H1 (cell line): ENCODE results near the gene DAAM1. TPM values are rescaled to one million over a fixed set of nuclear protein-coding genes. Genes with fewer than 3 reads are reported as not detected.

Experiments used
- CTCF ChIA-PET: fragments of 300-600 bp; sonication (Branson Sonifier 250); formaldehyde crosslinking; loops from one replicate; lab custom pipeline; 2021; ENCODE audit not compliant: partially characterized antibody; lab: Charles Lee
- POLR2A ChIA-PET: fragments of 300-600 bp; sonication (Branson Sonifier 250); formaldehyde crosslinking; loops from one replicate; lab custom pipeline; 2021; ENCODE audit warnings: inconsistent platforms; ENCODE audit not compliant: partially characterized antibody; lab: Charles Lee
- DNase-seq, 2 experiments: peaks; one replicate each; pipeline versions ENCODE4 v3.0.0 to v3.0.0-alpha.2; 2010 to 2022; ENCODE audit warnings: low spot score in 2 of 2, low read depth in 1 of 2, mixed read lengths in 1 of 2
- FAIRE-seq: peaks from 2 replicates; lab custom pipeline; 2011; peaks lifted over from hg19 to GRCh38; lab: Jason Lieb, UNC
- H2AFZ ChIP-seq: 2 replicates; pipeline ENCODE4 v1.8.1; 2012; ENCODE audit warnings: low read length, inconsistent platforms
- H2AK5ac ChIP-seq: 2 replicates; pipeline ENCODE4 v1.6.1; 2013; ENCODE audit warnings: low read depth, low read length
- H2BK120ac ChIP-seq: replicated peaks from 2 replicates; pipeline ENCODE3; 2013; ENCODE audit warnings: low read depth, low read length, inconsistent platforms
- H2BK12ac ChIP-seq: 2 replicates; pipeline ENCODE4 v1.6.1; 2013; ENCODE audit warnings: low read depth, low read length
- H2BK15ac ChIP-seq: 2 replicates; pipeline ENCODE4 v1.6.1; 2013; ENCODE audit warnings: low read length
- H2BK20ac ChIP-seq: 2 replicates; pipeline ENCODE4 v1.6.1; 2013; ENCODE audit warnings: low read length
- H2BK5ac ChIP-seq: 2 replicates; pipeline ENCODE4 v1.6.1; 2013; ENCODE audit warnings: low read depth, low read length
- H3K14ac ChIP-seq: 2 replicates; pipeline ENCODE4 v1.6.1; 2013; ENCODE audit warnings: inconsistent platforms; ENCODE audit not compliant: insufficient read length
- H3K18ac ChIP-seq: 2 replicates; pipeline ENCODE4 v1.6.1; 2013; ENCODE audit warnings: low read length; ENCODE audit errors: extremely low read depth
- H3K23ac ChIP-seq: 2 replicates; pipeline ENCODE4 v1.6.1; 2013; ENCODE audit warnings: inconsistent platforms; ENCODE audit not compliant: insufficient read length
- H3K23me2 ChIP-seq: 2 replicates; pipeline ENCODE4 v1.6.1; 2013; ENCODE audit warnings: low read depth, low read length
- H3K27ac ChIP-seq: 2 replicates; pipeline ENCODE4 v1.6.1; 2011; ENCODE audit warnings: low read depth, low read length, inconsistent platforms
- H3K27me3 ChIP-seq, 4 experiments: replicated peaks in 1 of 4; 1 replicate in 1 of 4; 2 replicates in 3 of 4; pipeline versions ENCODE4 v1.6.1 to v1.8.1; 2011 to 2013; ENCODE audit warnings: low read length in 3 of 4, mild to moderate bottlenecking in 3 of 4, inconsistent platforms in 2 of 4, mixed read lengths in 2 of 4, moderate library complexity in 1 of 4; ENCODE audit not compliant: control insufficient read depth in 3 of 4, insufficient read depth in 3 of 4; ENCODE audit errors: extremely low read depth in 1 of 4
- H3K36me3 ChIP-seq, 4 experiments: 2 replicates each; pipeline versions ENCODE4 v1.6.1 to v1.8.1; 2011 to 2013; ENCODE audit warnings: mild to moderate bottlenecking in 4 of 4, low read length in 3 of 4, moderate library complexity in 2 of 4, control low read depth in 1 of 4, inconsistent platforms in 1 of 4; ENCODE audit not compliant: insufficient read depth in 4 of 4, control insufficient read depth in 2 of 4
- H3K4ac ChIP-seq: replicated peaks from 2 replicates; pipeline ENCODE3; 2013; ENCODE audit warnings: low read length, low read depth, mixed read lengths, inconsistent platforms; ENCODE audit not compliant: insufficient read length
- H3K4me1 ChIP-seq, 4 experiments: replicated peaks in 1 of 4; 1 replicate in 1 of 4; 2 replicates in 3 of 4; pipeline versions ENCODE4 v1.6.1 to v1.8.1; 2011 to 2013; ENCODE audit warnings: low read length in 3 of 4, inconsistent platforms in 2 of 4, mixed read lengths in 1 of 4; ENCODE audit not compliant: insufficient read depth in 4 of 4, control insufficient read depth in 3 of 4
- H3K4me2 ChIP-seq, 2 experiments: 2 replicates each; pipeline versions ENCODE4 v1.6.1 to v1.8.1; 2011 to 2013; ENCODE audit warnings: low read depth in 2 of 2, low read length in 2 of 2, control low read depth in 1 of 2, inconsistent platforms in 1 of 2, mild to moderate bottlenecking in 1 of 2; ENCODE audit not compliant: insufficient read depth in 1 of 2
- H3K4me3 ChIP-seq, 4 experiments: fragments of 200-600, 300-600 bp in 1 of 4; sonication (generic), shearing (Covaris generic), sonication (Bioruptor Twin) in 1 of 4; 2 replicates each; pipeline versions ENCODE4 v1.5.1 to v1.8.1; 2011 to 2016; ENCODE audit warnings: low read length in 4 of 4, low read depth in 3 of 4, control low read depth in 2 of 4, inconsistent platforms in 2 of 4, mild to moderate bottlenecking in 2 of 4, mixed read lengths in 1 of 4, moderate library complexity in 1 of 4; ENCODE audit not compliant: insufficient read depth in 2 of 4; ENCODE audit errors: extremely low read depth in 1 of 4
- H3K56ac ChIP-seq: replicated peaks from 2 replicates; pipeline ENCODE3; 2013; ENCODE audit warnings: low read depth, mild to moderate bottlenecking, mixed read lengths, low read length, inconsistent platforms; ENCODE audit not compliant: insufficient read length
- H3K79me1 ChIP-seq: 2 replicates; pipeline ENCODE4 v1.6.1; 2013; ENCODE audit warnings: low read depth, low read length, control low read depth
- H3K79me2 ChIP-seq, 2 experiments: 2 replicates each; pipeline versions ENCODE4 v1.6.1 to v1.8.1; 2012 to 2013; ENCODE audit warnings: low read length in 2 of 2, mild to moderate bottlenecking in 2 of 2, inconsistent platforms in 1 of 2; ENCODE audit not compliant: insufficient read depth in 2 of 2, control insufficient read depth in 1 of 2
- H3K9ac ChIP-seq, 4 experiments: replicated peaks in 1 of 4; 1 replicate in 1 of 4; 2 replicates in 3 of 4; pipeline versions ENCODE4 v1.6.1 to v1.8.1; 2011 to 2013; ENCODE audit warnings: low read depth in 3 of 4, low read length in 3 of 4, control low read depth in 2 of 4, mild to moderate bottlenecking in 2 of 4, moderate library complexity in 2 of 4, inconsistent platforms in 1 of 4; ENCODE audit errors: extremely low read depth in 1 of 4
- H3K9me3 ChIP-seq, 2 experiments: 2 replicates each; pipeline versions ENCODE4 v1.6.1 to v1.8.1; 2012 to 2013; ENCODE audit warnings: mild to moderate bottlenecking in 2 of 2, moderate library complexity in 2 of 2, control low read depth in 1 of 2, inconsistent platforms in 1 of 2, low read depth in 1 of 2, low read length in 1 of 2, mixed read lengths in 1 of 2; ENCODE audit not compliant: insufficient read depth in 2 of 2
- H4K20me1 ChIP-seq, 2 experiments: replicated peaks in 1 of 2; 2 replicates each; pipeline versions ENCODE3 to v1.8.1; 2011 to 2013; ENCODE audit warnings: inconsistent platforms in 2 of 2, low read length in 2 of 2, mild to moderate bottlenecking in 1 of 2; ENCODE audit not compliant: insufficient read depth in 2 of 2, control insufficient read depth in 1 of 2
- H4K5ac ChIP-seq: 2 replicates; pipeline ENCODE4 v1.6.1; 2013; ENCODE audit warnings: low read length, low read depth, mixed read lengths, inconsistent platforms; ENCODE audit not compliant: insufficient read length
- H4K8ac ChIP-seq: 2 replicates; pipeline ENCODE4 v1.8.0; 2013; ENCODE audit warnings: mild to moderate bottlenecking, moderate library complexity, low read length, inconsistent platforms; ENCODE audit not compliant: insufficient read depth; ENCODE audit errors: extremely low read depth
- H4K91ac ChIP-seq: replicated peaks from 2 replicates; pipeline ENCODE3; 2013; ENCODE audit warnings: low read length, mixed read lengths, inconsistent platforms; ENCODE audit not compliant: insufficient read length
- ATF2 ChIP-seq: IDR thresholded peaks from 2 replicates; pipeline ENCODE4 v1.6.1; 2012; ENCODE audit warnings: low read length, inconsistent platforms
- CEBPB ChIP-seq: IDR thresholded peaks from 2 replicates; pipeline ENCODE4 v1.6.1; 2012; ENCODE audit warnings: low read depth, low read length
- CTCF ChIP-seq, 3 experiments: IDR thresholded peaks; 1 replicate in 2 of 3; 2 replicates in 1 of 3; pipeline versions ENCODE4 v1.5.1 to v1.6.1; 2011; ENCODE audit warnings: low read length in 3 of 3, mild to moderate bottlenecking in 3 of 3, inconsistent platforms in 2 of 3, low read depth in 1 of 3, moderate library complexity in 1 of 3; ENCODE audit not compliant: insufficient read depth in 1 of 3; ENCODE audit errors: control extremely low read depth in 1 of 3
- NRF1 ChIP-seq: IDR thresholded peaks from 2 replicates; pipeline ENCODE4 v1.6.1; 2011; ENCODE audit warnings: mild to moderate bottlenecking, low read depth, low read length, improper control_type of control experiment
- POLR2AphosphoS5 ChIP-seq: IDR thresholded peaks from 2 replicates; pipeline ENCODE4 v1.6.1; 2011; ENCODE audit warnings: low read depth, low read length
- POU5F1 ChIP-seq: IDR thresholded peaks from 2 replicates; pipeline ENCODE4 v1.6.1; 2011; ENCODE audit warnings: low read depth, mild to moderate bottlenecking, low read length, moderate library complexity
- SIN3A ChIP-seq, 2 experiments: IDR thresholded peaks in 1 of 2; conservative IDR thresholded peaks in 1 of 2; 2 replicates each; pipeline ENCODE4 v1.6.1; 2011 to 2012; ENCODE audit warnings: low read length in 2 of 2, improper control_type of control experiment in 1 of 2, low read depth in 1 of 2, mild to moderate bottlenecking in 1 of 2
- SIRT6 ChIP-seq: IDR thresholded peaks from one replicate; pipeline ENCODE4 v1.7.1; 2012; ENCODE audit warnings: low read length, inconsistent platforms
- SP1 ChIP-seq: IDR thresholded peaks from 2 replicates; pipeline ENCODE4 v1.6.1; 2011; ENCODE audit warnings: low read depth, low read length
- TCF12 ChIP-seq: IDR thresholded peaks from 2 replicates; pipeline ENCODE4 v1.6.1; 2011; ENCODE audit warnings: low read depth, mild to moderate bottlenecking, low read length
- YY1 ChIP-seq: IDR thresholded peaks from 2 replicates; pipeline ENCODE4 v1.6.1; 2011; ENCODE audit warnings: low read depth, mild to moderate bottlenecking, low read length
- ZNF274 ChIP-seq: IDR thresholded peaks from 2 replicates; pipeline ENCODE4 v1.7.0; 2012; ENCODE audit warnings: low read length, borderline replicate concordance; ENCODE audit errors: extremely low read depth
- polyA plus RNA-seq, 7 experiments: library from polyadenylated mRNA; depleted of rRNA in 3 of 7; stranded (reverse) in 5 of 7; unstranded in 2 of 7; fragments of >200 nt in 5 of 7; fragments of 200-250 nt in 2 of 7; gene quantifications; 1 replicate in 5 of 7; 2 replicates in 1 of 7; 4 replicates in 1 of 7; pipeline versions ENCODE4 v1.2.1 to v1.2.3, GENCODE V29; 2011 to 2013; ENCODE audit warnings: missing spikeins in 2 of 7, mixed read lengths in 2 of 7
- total RNA-seq: library from RNA; stranded (reverse); fragmentation: NEBNext Ultra II Directional; extraction: Animal tissue kit (Norgen Biotek cat#: 25700); gene quantifications from 2 replicates; pipeline ENCODE4 v1.2.1, GENCODE V29; 2021

DAAM1 gene
- total and polyA plus RNA-seq, 2 of the 8 experiments (the other 6 are each of a cell fraction or from before 2014, with no cell fraction given), result 5.0 to 44.9 TPM

DNA sequence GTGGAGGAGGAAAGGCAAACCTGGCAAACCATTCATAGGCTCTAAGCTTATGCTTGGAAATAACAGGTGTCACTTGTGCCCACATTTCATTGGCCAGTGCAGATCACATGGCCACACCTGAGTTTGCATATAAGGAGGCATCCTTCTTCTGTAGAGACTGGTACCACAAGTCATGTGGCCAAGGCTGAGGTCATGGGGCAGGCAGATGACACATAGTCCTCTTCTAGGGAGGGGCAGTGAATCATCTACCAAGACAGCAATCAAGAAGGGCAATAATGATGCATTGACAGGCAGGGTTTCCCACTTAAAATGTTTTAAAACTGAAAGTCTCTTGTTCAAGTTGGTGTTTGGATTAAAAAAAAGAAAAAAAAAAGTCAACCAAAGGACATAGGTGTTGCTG, 77.3 kb downstream of the DAAM1 start:
- peaks cover 0 to 3% (median 0%) of the 10 kb centered on the region in 4 experiments; a peak in 1 of 8 replicates for H3K36me3 ChIP-seq
- H2BK15ac ChIP-seq, result no peak overlapping the region
- no peak for DNase-seq
- no peaks in the 10 kb centered on the region for H3K79me2 ChIP-seq
- no peak overlapping the region for H3K56ac ChIP-seq
- no peak overlapping the region for H2BK20ac ChIP-seq
- no peak overlapping the region for H3K18ac ChIP-seq
- H3K14ac ChIP-seq, result no peak overlapping the region
- 0 out of 7 replicates have a peak, but pooled peaks cover 0 to 2% (median 0%) of the 10 kb centered on the region in 4 experiments for H3K4me1 ChIP-seq
- ChIA-PET CTCF (interaction anchor here (0.9 to 1.1 kb wide), 2 partner anchors 24 to 304 kb away, joined by 4 to 7 read pairs; no protein-coding TSS in a partner anchor), POLR2A (no interaction called here)
- H3K23me2 ChIP-seq, result no peaks in the 10 kb centered on the region
- H4K91ac ChIP-seq, result no peak overlapping the region
- no peak overlapping the region for H2AFZ ChIP-seq
- H4K5ac ChIP-seq, result no peak overlapping the region
- H2BK12ac ChIP-seq, result no peak overlapping the region
- H3K79me1 ChIP-seq, result no peaks in the 10 kb centered on the region
- H3K23ac ChIP-seq, result no peak overlapping the region
- no peak overlapping the region for H4K8ac ChIP-seq
- H3K9me3 ChIP-seq, result no peaks in the 10 kb centered on the region
- H2AK5ac ChIP-seq, result no peak overlapping the region
- H2BK120ac ChIP-seq, result no peak overlapping the region
- no peak overlapping the region for H3K9ac ChIP-seq
- H3K4me2 ChIP-seq, result no peak overlapping the region
- no peak overlapping the region for H3K4ac ChIP-seq
- no peak for FAIRE-seq
- H4K20me1 ChIP-seq, result no peaks in the 10 kb centered on the region
- no peaks in the 10 kb centered on the region for H3K27me3 ChIP-seq
- H2BK5ac ChIP-seq, result no peak overlapping the region
- H3K27ac ChIP-seq, result no peak overlapping the region
- no peak overlapping the region for H3K4me3 ChIP-seq
- no peak for TF ChIP-seq YY1
- TF ChIP-seq SIN3A (conservative IDR thresholded peaks at IDR 0.05 in 1 of 2, IDR thresholded peaks at IDR 0.05 in 1 of 2; ENCODE audit: low read depth in 1 of 2, low read length in 2 of 2), result no peak
- no peak for TF ChIP-seq ZNF274
- no peak for TF ChIP-seq CEBPB
- no peak for TF ChIP-seq SP1
- no peak for TF ChIP-seq POLR2AphosphoS5
- no peak for TF ChIP-seq POU5F1
- TF ChIP-seq TCF12, result no peak
- TF ChIP-seq SIRT6, result no peak
- TF ChIP-seq CTCF (IDR thresholded peaks at IDR 0.05; ENCODE audit: control extremely low read depth in 1 of 3, insufficient read depth in 1 of 3, low read depth in 1 of 3, low read length in 3 of 3), result no peak
- TF ChIP-seq NRF1, result no peak
- TF ChIP-seq ATF2, result no peak
